H1 (cell line): ENCODE results near the gene HOXB4. TPM values are rescaled to one million over a fixed set of nuclear protein-coding genes. Genes with fewer than 3 reads are reported as not detected.

Experiments used
- CTCF ChIA-PET: fragments of 300-600 bp; sonication (Branson Sonifier 250); formaldehyde crosslinking; loops from one replicate; lab custom pipeline; 2021; ENCODE audit not compliant: partially characterized antibody; lab: Charles Lee
- POLR2A ChIA-PET: fragments of 300-600 bp; sonication (Branson Sonifier 250); formaldehyde crosslinking; loops from one replicate; lab custom pipeline; 2021; ENCODE audit warnings: inconsistent platforms; ENCODE audit not compliant: partially characterized antibody; lab: Charles Lee
- DNase-seq, 2 experiments: peaks; one replicate each; pipeline versions ENCODE4 v3.0.0 to v3.0.0-alpha.2; 2010 to 2022; ENCODE audit warnings: low spot score in 2 of 2, low read depth in 1 of 2, mixed read lengths in 1 of 2
- FAIRE-seq: peaks from 2 replicates; lab custom pipeline; 2011; peaks lifted over from hg19 to GRCh38; lab: Jason Lieb, UNC
- H2AFZ ChIP-seq: 2 replicates; pipeline ENCODE4 v1.8.1; 2012; ENCODE audit warnings: low read length, inconsistent platforms
- H2AK5ac ChIP-seq: 2 replicates; pipeline ENCODE4 v1.6.1; 2013; ENCODE audit warnings: low read depth, low read length
- H2BK120ac ChIP-seq: replicated peaks from 2 replicates; pipeline ENCODE3; 2013; ENCODE audit warnings: low read depth, low read length, inconsistent platforms
- H2BK12ac ChIP-seq: 2 replicates; pipeline ENCODE4 v1.6.1; 2013; ENCODE audit warnings: low read depth, low read length
- H2BK15ac ChIP-seq: 2 replicates; pipeline ENCODE4 v1.6.1; 2013; ENCODE audit warnings: low read length
- H2BK20ac ChIP-seq: 2 replicates; pipeline ENCODE4 v1.6.1; 2013; ENCODE audit warnings: low read length
- H2BK5ac ChIP-seq: 2 replicates; pipeline ENCODE4 v1.6.1; 2013; ENCODE audit warnings: low read depth, low read length
- H3K14ac ChIP-seq: 2 replicates; pipeline ENCODE4 v1.6.1; 2013; ENCODE audit warnings: inconsistent platforms; ENCODE audit not compliant: insufficient read length
- H3K18ac ChIP-seq: 2 replicates; pipeline ENCODE4 v1.6.1; 2013; ENCODE audit warnings: low read length; ENCODE audit errors: extremely low read depth
- H3K23ac ChIP-seq: 2 replicates; pipeline ENCODE4 v1.6.1; 2013; ENCODE audit warnings: inconsistent platforms; ENCODE audit not compliant: insufficient read length
- H3K23me2 ChIP-seq: 2 replicates; pipeline ENCODE4 v1.6.1; 2013; ENCODE audit warnings: low read depth, low read length
- H3K27ac ChIP-seq: 2 replicates; pipeline ENCODE4 v1.6.1; 2011; ENCODE audit warnings: low read depth, low read length, inconsistent platforms
- H3K27me3 ChIP-seq, 4 experiments: replicated peaks in 1 of 4; 1 replicate in 1 of 4; 2 replicates in 3 of 4; pipeline versions ENCODE4 v1.6.1 to v1.8.1; 2011 to 2013; ENCODE audit warnings: low read length in 3 of 4, mild to moderate bottlenecking in 3 of 4, inconsistent platforms in 2 of 4, mixed read lengths in 2 of 4, moderate library complexity in 1 of 4; ENCODE audit not compliant: control insufficient read depth in 3 of 4, insufficient read depth in 3 of 4; ENCODE audit errors: extremely low read depth in 1 of 4
- H3K36me3 ChIP-seq, 4 experiments: 2 replicates each; pipeline versions ENCODE4 v1.6.1 to v1.8.1; 2011 to 2013; ENCODE audit warnings: mild to moderate bottlenecking in 4 of 4, low read length in 3 of 4, moderate library complexity in 2 of 4, control low read depth in 1 of 4, inconsistent platforms in 1 of 4; ENCODE audit not compliant: insufficient read depth in 4 of 4, control insufficient read depth in 2 of 4
- H3K4ac ChIP-seq: replicated peaks from 2 replicates; pipeline ENCODE3; 2013; ENCODE audit warnings: low read length, low read depth, mixed read lengths, inconsistent platforms; ENCODE audit not compliant: insufficient read length
- H3K4me1 ChIP-seq, 4 experiments: replicated peaks in 1 of 4; 1 replicate in 1 of 4; 2 replicates in 3 of 4; pipeline versions ENCODE4 v1.6.1 to v1.8.1; 2011 to 2013; ENCODE audit warnings: low read length in 3 of 4, inconsistent platforms in 2 of 4, mixed read lengths in 1 of 4; ENCODE audit not compliant: insufficient read depth in 4 of 4, control insufficient read depth in 3 of 4
- H3K4me2 ChIP-seq, 2 experiments: 2 replicates each; pipeline versions ENCODE4 v1.6.1 to v1.8.1; 2011 to 2013; ENCODE audit warnings: low read depth in 2 of 2, low read length in 2 of 2, control low read depth in 1 of 2, inconsistent platforms in 1 of 2, mild to moderate bottlenecking in 1 of 2; ENCODE audit not compliant: insufficient read depth in 1 of 2
- H3K4me3 ChIP-seq, 4 experiments: fragments of 200-600, 300-600 bp in 1 of 4; sonication (generic), shearing (Covaris generic), sonication (Bioruptor Twin) in 1 of 4; 2 replicates each; pipeline versions ENCODE4 v1.5.1 to v1.8.1; 2011 to 2016; ENCODE audit warnings: low read length in 4 of 4, low read depth in 3 of 4, control low read depth in 2 of 4, inconsistent platforms in 2 of 4, mild to moderate bottlenecking in 2 of 4, mixed read lengths in 1 of 4, moderate library complexity in 1 of 4; ENCODE audit not compliant: insufficient read depth in 2 of 4; ENCODE audit errors: extremely low read depth in 1 of 4
- H3K56ac ChIP-seq: replicated peaks from 2 replicates; pipeline ENCODE3; 2013; ENCODE audit warnings: low read depth, mild to moderate bottlenecking, mixed read lengths, low read length, inconsistent platforms; ENCODE audit not compliant: insufficient read length
- H3K79me1 ChIP-seq: 2 replicates; pipeline ENCODE4 v1.6.1; 2013; ENCODE audit warnings: low read depth, low read length, control low read depth
- H3K79me2 ChIP-seq, 2 experiments: 2 replicates each; pipeline versions ENCODE4 v1.6.1 to v1.8.1; 2012 to 2013; ENCODE audit warnings: low read length in 2 of 2, mild to moderate bottlenecking in 2 of 2, inconsistent platforms in 1 of 2; ENCODE audit not compliant: insufficient read depth in 2 of 2, control insufficient read depth in 1 of 2
- H3K9ac ChIP-seq, 4 experiments: replicated peaks in 1 of 4; 1 replicate in 1 of 4; 2 replicates in 3 of 4; pipeline versions ENCODE4 v1.6.1 to v1.8.1; 2011 to 2013; ENCODE audit warnings: low read depth in 3 of 4, low read length in 3 of 4, control low read depth in 2 of 4, mild to moderate bottlenecking in 2 of 4, moderate library complexity in 2 of 4, inconsistent platforms in 1 of 4; ENCODE audit errors: extremely low read depth in 1 of 4
- H3K9me3 ChIP-seq, 2 experiments: 2 replicates each; pipeline versions ENCODE4 v1.6.1 to v1.8.1; 2012 to 2013; ENCODE audit warnings: mild to moderate bottlenecking in 2 of 2, moderate library complexity in 2 of 2, control low read depth in 1 of 2, inconsistent platforms in 1 of 2, low read depth in 1 of 2, low read length in 1 of 2, mixed read lengths in 1 of 2; ENCODE audit not compliant: insufficient read depth in 2 of 2
- H4K20me1 ChIP-seq, 2 experiments: replicated peaks in 1 of 2; 2 replicates each; pipeline versions ENCODE3 to v1.8.1; 2011 to 2013; ENCODE audit warnings: inconsistent platforms in 2 of 2, low read length in 2 of 2, mild to moderate bottlenecking in 1 of 2; ENCODE audit not compliant: insufficient read depth in 2 of 2, control insufficient read depth in 1 of 2
- H4K5ac ChIP-seq: 2 replicates; pipeline ENCODE4 v1.6.1; 2013; ENCODE audit warnings: low read length, low read depth, mixed read lengths, inconsistent platforms; ENCODE audit not compliant: insufficient read length
- H4K8ac ChIP-seq: 2 replicates; pipeline ENCODE4 v1.8.0; 2013; ENCODE audit warnings: mild to moderate bottlenecking, moderate library complexity, low read length, inconsistent platforms; ENCODE audit not compliant: insufficient read depth; ENCODE audit errors: extremely low read depth
- H4K91ac ChIP-seq: replicated peaks from 2 replicates; pipeline ENCODE3; 2013; ENCODE audit warnings: low read length, mixed read lengths, inconsistent platforms; ENCODE audit not compliant: insufficient read length
- CBX8 ChIP-seq: fragments of 300-800, 300-1000 bp; sonication (generic); IDR thresholded peaks from 2 replicates; pipeline ENCODE4 v1.7.1; 2016; ENCODE audit warnings: low read depth, low read length, borderline replicate concordance
- CTBP2 ChIP-seq: IDR thresholded peaks from 2 replicates; pipeline ENCODE4 v1.7.0; 2011; ENCODE audit warnings: borderline replicate concordance, mild to moderate bottlenecking, moderate library complexity, mixed read lengths, low read length; ENCODE audit not compliant: insufficient read depth, insufficient read length
- EGR1 ChIP-seq: IDR thresholded peaks from 2 replicates; pipeline ENCODE4 v1.6.1; 2011; ENCODE audit warnings: low read depth, low read length, borderline replicate concordance
- RNF2 ChIP-seq: fragments of 200-900, 300-1000 bp; sonication (generic); IDR thresholded peaks from 2 replicates; pipeline ENCODE4 v1.7.1; 2016; ENCODE audit warnings: borderline replicate concordance, low read depth, mild to moderate bottlenecking, antibody characterized with exemption, low read length; ENCODE audit not compliant: poor library complexity, severe bottlenecking; ENCODE audit errors: missing control alignments
- SP1 ChIP-seq: IDR thresholded peaks from 2 replicates; pipeline ENCODE4 v1.6.1; 2011; ENCODE audit warnings: low read depth, low read length
- TEAD4 ChIP-seq: IDR thresholded peaks from 2 replicates; pipeline ENCODE4 v1.6.1; 2012; ENCODE audit warnings: low read depth, low read length, inconsistent platforms, mixed read lengths
- WGBS, 2 experiments: shearing (Covaris generic) in 1 of 2; methylation state at CpG; one replicate each; pipeline versions ENCODE4 v1.1.6 to v1.1.7; 2013 to 2015; ENCODE audit warnings: low lambda C conversion rate in 2 of 2, mixed read lengths in 2 of 2, inconsistent platforms in 1 of 2, low coverage in 1 of 2, missing lambda C conversion rate in 1 of 2; ENCODE audit not compliant: insufficient replicate concordance in 2 of 2, insufficient coverage in 1 of 2, insufficient read length in 1 of 2; ENCODE audit errors: extremely low coverage in 1 of 2, missing lambda C conversion rate in 1 of 2; 5-methylcytosine and 5-hydroxymethylcytosine counted together
- polyA plus RNA-seq, 7 experiments: library from polyadenylated mRNA; depleted of rRNA in 3 of 7; stranded (reverse) in 5 of 7; unstranded in 2 of 7; fragments of >200 nt in 5 of 7; fragments of 200-250 nt in 2 of 7; gene quantifications; 1 replicate in 5 of 7; 2 replicates in 1 of 7; 4 replicates in 1 of 7; pipeline versions ENCODE4 v1.2.1 to v1.2.3, GENCODE V29; 2011 to 2013; ENCODE audit warnings: missing spikeins in 2 of 7, mixed read lengths in 2 of 7
- total RNA-seq: library from RNA; stranded (reverse); fragmentation: NEBNext Ultra II Directional; extraction: Animal tissue kit (Norgen Biotek cat#: 25700); gene quantifications from 2 replicates; pipeline ENCODE4 v1.2.1, GENCODE V29; 2021

The HOXB4 gene
- total and polyA plus RNA-seq, 2 of the 8 experiments (the other 6 are each of a cell fraction or from before 2014, with no cell fraction given) = not detected

GRCh38 chr17:48615047-48615962, 37.2 kb upstream of the HOXB4 start, which contains the start of gene HOXB8:
HOXB8 (minus strand) TSS chr17:48615292; CDS start chr17:48614704, 588 bp downstream.
- TF ChIP-seq SP1 (no peak), CBX8 (peak; percentile 72), CTBP2 (no peak), EGR1 (0 out of 2 replicates have a peak, but pooled peaks have one; percentile 15), RNF2 (peak; percentile 42), TEAD4 (no peak)
- TF ChIP-seq, all 59 proteins: peak for 3
- Histone ChIP-seq H3K27ac (no peak within 1 kb of the TSS), H3K4me1 (peaks cover 0 to 9% (median 6%) of the 10 kb centered on the region in 4 experiments; a peak in 5 of 7 replicates), H3K4me2 (peak within 1 kb of the TSS in 1 of 2 experiments; percentile 26; a peak in 2 of 4 replicates), H2BK20ac (no peak within 1 kb of the TSS), H2AFZ (no peak within 1 kb of the TSS), H3K4ac (no peak within 1 kb of the TSS), H3K9me3 (no peaks in the 10 kb centered on the region; a peak in 1 of 4 replicates), H2BK15ac (no peak within 1 kb of the TSS; the same call in 1 of the 2 replicates), H4K20me1 (peaks cover 18 to 32% of the 10 kb centered on the region in 2 experiments), H4K5ac (no peak within 1 kb of the TSS), H2BK120ac (no peak within 1 kb of the TSS), H4K8ac (no peak within 1 kb of the TSS; the same call in 1 of the 2 replicates), H2AK5ac (no peak within 1 kb of the TSS), H3K23ac (no peak within 1 kb of the TSS), H3K56ac (no peak within 1 kb of the TSS), H3K18ac (no peak within 1 kb of the TSS), H2BK5ac (no peak within 1 kb of the TSS), H3K4me3 (no peak within 1 kb of the TSS), H3K9ac (no peak within 1 kb of the TSS), H4K91ac (no peak within 1 kb of the TSS), H3K79me2 (no peaks in the 10 kb centered on the region), H2BK12ac (no peak within 1 kb of the TSS; the same call in 1 of the 2 replicates), H3K36me3 (peaks cover 0 to 15% (median 0%) of the 10 kb centered on the region in 4 experiments; a peak in 1 of 8 replicates), H3K79me1 (no peaks in the 10 kb centered on the region), H3K14ac (no peak within 1 kb of the TSS), H3K23me2 (0 out of 2 replicates have a peak, but pooled peaks cover 2% of the 10 kb centered on the region), H3K27me3 (peaks cover 98 to 100% (median 99%) of the 10 kb centered on the region in 4 experiments)
- no peak for DNase-seq
- FAIRE-seq = no peak
- WGBS, 2 experiments = 22% methylated on average over 38 of the region's 41 CpGs; no CpG with 5 or more reads in 1 of the 2 experiments
- CTCF ChIA-PET = interaction anchor here (0.5 to 5.4 kb wide), 12 partner anchors 9 to 947 kb away, joined by 3 to 30 read pairs (median 4); partner anchors contain the start of genes HOXB5 and HOXB9
- POLR2A ChIA-PET = interaction anchor here (1.2 kb wide), 1 partner anchor 18 kb away, joined by 3 read pairs; no protein-coding TSS in a partner anchor
